ENCODE data around the gene NPIPB9.
"Not testable (repeated sequence)": the region's sequence is repeated elsewhere in the genome, so short reads cannot be mapped to it uniquely, and the experiment has no call there.

The NPIPB9 gene

DNA sequence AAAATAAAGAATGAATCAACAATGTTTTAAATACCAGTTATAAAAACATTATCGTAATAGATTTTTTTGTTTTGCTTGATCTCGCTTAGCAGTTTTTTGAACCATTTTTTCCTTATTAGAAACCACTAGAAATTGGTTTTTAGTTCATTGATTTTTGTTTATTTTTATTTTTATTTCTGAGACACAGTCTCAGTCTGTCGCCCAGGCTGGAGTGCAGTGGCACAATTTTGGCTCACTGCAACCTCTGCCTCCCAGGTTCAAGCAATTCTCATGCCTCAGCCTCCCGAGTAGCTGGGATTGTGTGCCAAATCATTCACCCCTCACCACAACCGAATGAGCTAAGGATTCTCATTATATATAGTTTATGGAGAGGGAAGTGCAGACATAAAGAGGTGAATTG lies at the start of gene NPIPB9:
Gene NPIPB9, plus strand, starts transcription at position 301 of the 400 bp plus-strand sequence.
- not testable (repeated sequence) for DNase-seq

GRCh38 chr16:28704246-28704645 lies 47.3 kb upstream of the NPIPB9 start:
- not testable (repeated sequence) for DNase-seq

DNA sequence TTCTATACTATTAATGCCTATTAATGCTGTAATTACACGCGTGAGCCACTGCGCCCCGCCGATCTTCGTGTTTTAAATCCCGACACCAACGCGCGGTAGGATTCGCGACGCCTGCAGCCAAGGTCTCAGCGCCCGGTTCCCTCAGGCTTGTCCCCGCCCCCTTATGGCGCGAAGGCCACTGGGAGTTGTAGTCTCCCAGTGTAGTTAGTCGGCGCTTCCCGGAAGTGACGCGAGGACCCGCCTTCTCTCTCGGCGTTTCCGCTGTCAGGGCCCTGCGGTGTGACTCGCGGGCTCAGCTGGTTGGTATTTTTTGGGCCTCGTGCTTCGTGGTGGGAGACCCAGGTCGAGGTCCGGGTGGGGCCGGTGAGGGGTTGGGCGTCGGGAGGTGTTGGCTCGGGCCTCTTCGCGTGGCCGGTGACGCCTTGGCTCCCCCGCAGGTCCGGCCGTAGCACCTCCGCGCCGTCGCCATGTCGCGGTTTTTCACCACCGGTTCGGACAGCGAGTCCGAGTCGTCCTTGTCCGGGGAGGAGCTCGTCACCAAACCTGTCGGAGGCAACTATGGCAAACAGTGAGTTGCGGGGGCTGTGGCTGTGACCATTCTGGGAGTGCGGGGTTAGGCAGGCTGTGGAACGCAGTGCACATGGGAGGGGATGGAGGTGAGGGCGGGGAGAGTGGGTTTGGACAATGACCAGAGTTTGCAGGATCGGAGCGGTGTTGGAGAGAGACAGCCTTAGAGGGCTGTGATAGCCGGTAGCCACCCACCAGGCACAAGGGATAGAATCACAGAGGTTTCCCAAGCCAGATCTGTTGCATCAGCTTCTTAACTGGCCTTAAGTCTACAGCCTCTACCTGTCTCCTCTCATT lies 40.1 kb upstream of the NPIPB9 start, which contains the start of gene EIF3C:
Gene EIF3C, plus strand, starts transcription at position 245 of the 864 bp plus-strand sequence. Its CDS starts 223 bp downstream, at position 468.
- not testable (repeated sequence) for DNase-seq

- DNase-seq, result not testable (repeated sequence)
These were observed 28.5 kb upstream of the NPIPB9 start for GRCh38 chr16:28722852-28723650.

- not testable (repeated sequence) for DNase-seq
These were observed 20.3 kb upstream of the NPIPB9 start for GRCh38 chr16:28731253-28731652.

- not testable (repeated sequence) for DNase-seq
These were observed 19.0 kb upstream of the NPIPB9 start for GRCh38 chr16:28732455-28733124.

DNA sequence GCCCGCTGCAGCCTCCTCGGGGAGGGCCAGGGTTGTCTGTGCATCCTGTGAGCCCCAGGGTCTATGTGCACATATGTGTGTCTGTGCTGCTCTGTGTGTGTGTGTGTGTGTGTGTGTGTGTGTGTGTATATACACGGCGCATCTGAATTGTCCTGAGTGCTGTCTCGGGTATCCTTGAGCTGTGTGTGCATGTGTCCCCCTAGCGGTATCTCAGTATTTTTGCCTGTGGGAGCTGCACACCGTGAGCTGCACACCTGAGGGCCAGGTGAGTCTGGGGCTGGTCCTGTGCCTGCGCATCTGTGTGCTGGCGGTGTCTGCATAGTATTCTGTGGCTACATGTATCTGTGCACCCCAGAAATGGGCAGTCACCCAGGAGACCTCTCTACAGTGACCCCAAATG lies 11.8 kb upstream of the NPIPB9 start:
- DNase-seq, result not testable (repeated sequence)

GRCh38 chr16:28740631-28741030 lies 11.0 kb upstream of the NPIPB9 start:
- not testable (repeated sequence) for DNase-seq

DNA sequence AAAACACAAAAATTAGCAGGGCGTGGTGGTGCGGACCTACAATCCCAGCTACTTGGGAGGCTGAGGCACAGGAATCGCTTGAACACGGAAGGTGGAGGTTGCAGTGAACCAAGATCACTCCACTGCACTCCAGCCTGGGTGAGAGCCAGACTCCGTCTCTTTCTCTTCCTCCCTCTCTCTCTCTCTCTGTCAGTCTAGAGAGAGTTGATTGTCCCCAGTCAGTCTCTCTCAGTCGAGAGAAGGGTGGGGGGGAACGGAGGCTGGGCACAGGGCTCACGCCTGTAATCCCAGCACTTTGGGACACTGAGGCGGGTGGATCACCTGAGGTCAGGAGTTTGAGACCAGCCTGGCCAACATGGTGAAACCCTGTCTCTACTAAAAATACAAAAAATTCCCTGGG lies 10.3 kb upstream of the NPIPB9 start:
- DNase-seq, result not testable (repeated sequence)

DNA sequence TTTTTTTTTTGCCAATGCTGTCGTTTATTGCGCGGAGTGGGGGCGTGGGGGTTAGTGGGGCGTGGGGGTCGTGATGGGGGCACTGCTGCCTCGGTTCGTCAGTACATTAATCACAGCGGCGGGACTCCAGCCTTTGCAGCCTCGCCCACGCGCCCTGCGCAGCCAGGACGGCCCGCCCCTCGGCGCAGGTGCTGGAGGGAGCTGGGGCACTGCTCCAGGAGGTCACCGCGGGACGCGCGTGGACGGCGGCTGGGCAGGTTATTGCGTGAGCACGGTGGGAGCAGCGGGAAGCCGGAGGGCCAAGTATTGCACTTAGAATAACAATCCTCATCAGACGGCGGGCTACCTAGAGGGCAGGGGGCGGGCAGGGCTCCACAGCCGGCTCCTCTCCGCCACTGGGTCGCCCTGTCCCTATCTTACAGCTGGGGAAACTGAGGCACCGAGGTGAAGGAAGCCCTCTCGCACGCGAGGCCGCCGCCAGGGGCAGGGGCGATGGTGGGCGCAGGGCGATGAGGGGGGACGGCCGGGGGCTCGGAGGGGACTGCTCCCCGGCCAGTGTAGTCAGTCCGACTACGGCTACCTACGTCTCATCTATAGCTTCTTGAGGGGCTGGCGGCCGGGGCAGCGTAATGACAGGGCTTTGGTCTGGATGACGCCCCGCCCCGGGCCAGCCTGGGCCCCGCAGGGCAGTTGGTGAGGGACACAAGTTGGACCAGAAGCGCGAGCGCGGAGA lies 4.8 kb upstream of the NPIPB9 start:
- not testable (repeated sequence) for DNase-seq

GRCh38 chr16:28749997-28750465 lies 1.6 kb upstream of the NPIPB9 start:
- peak; percentile 18 for DNase-seq

- not testable (repeated sequence) for DNase-seq
These were observed 1.0 kb upstream of the NPIPB9 start for GRCh38 chr16:28750469-28751067.

GRCh38 chr16:28781697-28782096 lies 30.1 kb downstream of the NPIPB9 start:
- not testable (repeated sequence) for DNase-seq

DNA sequence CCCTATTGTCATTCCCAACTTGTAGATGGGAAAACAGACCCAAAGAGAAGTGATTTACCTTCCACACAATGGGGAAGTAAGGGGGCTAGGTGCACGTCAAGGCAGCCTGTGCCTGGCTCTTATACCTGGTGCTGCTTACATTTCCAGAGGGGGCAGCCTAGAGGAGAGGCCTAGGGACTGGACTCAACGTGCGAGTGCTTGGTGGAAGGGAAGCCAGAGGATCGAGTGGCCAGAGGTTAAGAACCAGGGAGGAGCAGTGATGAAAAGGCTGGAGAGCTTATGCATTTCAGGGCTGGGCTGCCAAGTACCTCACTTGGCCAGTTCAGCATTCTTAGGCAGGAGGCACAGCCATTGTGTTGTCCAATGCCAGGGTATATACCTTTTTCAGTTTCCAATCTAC lies 30.8 kb downstream of the NPIPB9 start:
- not testable (repeated sequence) for DNase-seq

- peak; percentile 88 for DNase-seq
These were observed 50.8 kb downstream of the NPIPB9 start for GRCh38 chr16:28802235-28803019.

GRCh38 chr16:28807445-28808120 lies 56.0 kb downstream of the NPIPB9 start:
- DNase-seq, result not testable (repeated sequence)

- DNase-seq, result no peak
These were observed 68.4 kb downstream of the NPIPB9 start for GRCh38 chr16:28820016-28820415.

DNA sequence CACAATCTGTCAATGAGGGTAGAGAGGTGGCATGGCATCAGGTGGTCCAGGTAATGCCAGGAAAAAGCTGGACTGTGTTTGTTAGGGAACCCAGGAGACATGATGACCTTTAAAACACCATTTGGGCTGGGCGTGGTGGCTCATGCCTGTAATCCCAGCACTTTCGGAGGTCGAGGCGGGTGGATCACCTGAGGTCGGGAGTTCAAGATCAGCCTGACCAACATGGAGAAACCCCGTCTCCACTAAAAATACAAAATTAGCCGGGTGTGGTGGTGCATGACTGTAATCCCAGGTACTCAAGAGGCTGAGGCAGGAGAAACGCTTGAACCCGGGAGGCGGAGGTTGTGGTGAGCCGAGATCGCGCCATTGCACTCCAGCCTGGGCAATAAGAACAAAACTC lies 69.0 kb downstream of the NPIPB9 start:
- not testable (repeated sequence) for DNase-seq

DNA sequence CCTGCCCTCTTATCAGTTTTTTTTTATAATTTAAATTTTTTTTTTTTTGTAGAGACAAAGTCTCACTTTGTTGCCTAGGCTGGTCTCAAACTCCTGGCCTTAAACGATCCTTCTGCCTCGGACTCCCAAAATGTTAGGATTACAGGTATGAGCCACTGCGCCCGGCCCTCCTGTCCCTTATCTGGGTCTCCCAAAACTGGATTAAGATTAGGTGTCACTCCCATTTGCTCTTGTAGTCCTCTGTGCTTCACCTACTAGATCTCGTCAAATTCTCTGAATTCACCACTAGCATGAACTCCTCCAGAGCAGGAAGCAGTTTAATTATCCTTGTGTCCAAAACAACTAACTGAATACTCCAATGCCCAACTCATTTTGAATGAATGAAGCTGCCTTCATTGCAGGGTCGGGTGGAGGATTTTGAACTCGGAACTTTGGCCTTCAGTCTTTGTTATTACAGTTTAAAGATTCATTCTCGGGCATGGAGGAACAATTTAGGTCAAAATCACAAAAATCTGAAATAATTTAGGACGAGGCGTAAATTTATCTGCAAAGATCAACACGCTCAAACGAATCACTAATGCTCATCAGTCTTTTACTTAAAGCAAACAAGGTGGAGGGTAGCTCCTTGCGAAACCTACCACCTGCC lies 70.4 kb downstream of the NPIPB9 start:
- DNase-seq, result no peak

Measured in activated CD4-positive, alpha-beta T cell treated with anti-CD3 and anti-CD28 coated beads, Interleukin-2, amount 50 U/mL, for 16 hours (primary cell).